Body of pancreas (tissue), 4 donors: Measurements from ENCODE around the gene SETD5. TPM values are rescaled to one million over a fixed set of nuclear protein-coding genes. Genes with fewer than 3 reads are reported as not detected.
A peak's percentile ranks its signal among the peaks of the same experiment; 100 is the strongest.

ENCODE experiments used
- ATAC-seq: fragments of 150-250 bp; one replicate; pipeline ENCODE4 v1.9.1; 2016
- DNase-seq, 4 donors: peaks; one replicate each; pipeline ENCODE4 v3.0.0-alpha.2; 2019
- H3K27ac ChIP-seq, 4 donors: fragments of 200-600 bp; sonication (generic); 1 replicate in 3 of 4; 2 replicates in 1 of 4; pipeline versions ENCODE4 v1.5.1 to v1.6.1; 2016 to 2019; ENCODE audit warnings: mild to moderate bottlenecking in 1 of 4, mixed read lengths in 1 of 4, moderate library complexity in 1 of 4
- H3K27me3 ChIP-seq, 2 donors: fragments of 200-600 bp; sonication (generic); one replicate each; pipeline ENCODE4 v1.6.0; 2016; ENCODE audit warnings: mild to moderate bottlenecking in 1 of 2
- H3K36me3 ChIP-seq, 2 donors: fragments of 200-600 bp; sonication (generic); replicated peaks in 1 of 2; 2 replicates each; pipeline ENCODE4 v1.5.1; 2016; ENCODE audit warnings: low read depth in 2 of 2; ENCODE audit not compliant: insufficient read depth in 1 of 2
- H3K4me1 ChIP-seq: fragments of 200-600 bp; sonication (generic); one replicate; pipeline ENCODE4 v1.6.0; 2016
- H3K4me3 ChIP-seq, 2 donors: fragments of 200-600 bp; sonication (generic); 1 replicate in 1 of 2; 2 replicates in 1 of 2; pipeline ENCODE4 v1.5.1; 2016 to 2019
- H3K9me3 ChIP-seq, 3 donors: fragments of 200-600 bp; sonication (generic); 1 replicate in 2 of 3; 2 replicates in 1 of 3; pipeline ENCODE4 v1.5.1; 2016
- POLR2A ChIP-seq, 3 donors: fragments of 450-650 bp; IDR thresholded peaks; one replicate each; pipeline ENCODE4 v1.6.1; 2016; ENCODE audit warnings: antibody characterized with exemption in 3 of 3, mild to moderate bottlenecking in 2 of 3
- WGBS, 2 donors: methylation state at CpG; one replicate each; pipeline ENCODE4 v1.1.5; 2017; 5-methylcytosine and 5-hydroxymethylcytosine counted together
- intact Hi-C: fragments of 100-400 bp; cut with DNase I; formaldehyde crosslinking; loops from one replicate; pipeline ENCODE4 v1.15.1; 2023
- total RNA-seq, 2 donors: library from RNA; depleted of rRNA; stranded (reverse); fragments of >200 nt; gene quantifications; one replicate each; pipeline ENCODE4 v1.1.0, GENCODE V29; 2016
- TF ChIP-seq, protein P1 (sequence below), 7 experiments: fragments of 450-650 bp in 4 of 7; fragments of 200-600 bp in 3 of 7; sonication (generic) in 3 of 7; IDR thresholded peaks; one replicate each; pipeline ENCODE4 v1.5.1; 2016 to 2019; ENCODE audit warnings: antibody characterized with exemption in 7 of 7

Gene SETD5
- total RNA-seq, 2 donors from 2014 or later: 64.3 to 102 TPM

DNA sequence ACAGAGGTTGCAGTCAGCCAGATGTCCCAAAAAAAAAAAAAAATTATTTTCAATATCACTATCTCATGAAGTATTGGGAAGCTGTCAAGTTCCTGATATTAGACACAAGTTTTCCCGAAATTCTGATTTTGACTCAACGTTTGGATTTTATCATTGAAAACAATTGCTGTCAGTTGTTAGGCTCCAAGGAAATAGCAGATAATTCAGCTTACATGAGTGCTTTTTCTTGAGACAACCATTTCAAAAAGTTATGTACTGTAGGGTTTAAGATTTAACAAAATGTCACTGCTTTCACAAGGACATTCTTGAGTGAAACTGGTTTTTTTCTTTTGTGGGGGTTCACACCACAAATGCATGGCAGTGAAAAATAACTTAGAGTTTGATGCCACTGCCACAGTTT is 9.3 kb upstream of the SETD5 start:
- ATAC-seq (no peak), DNase-seq (no peak)
- WGBS, 2 donors: 46 to 53% methylated on average over 2 of the region's 2 CpGs
- TF ChIP-seq POLR2A (IDR thresholded peaks at IDR 0.05): no peak
- H3K36me3 ChIP-seq: peaks cover 0 to 26% of the 10 kb centered on the region in 2 donors
- intact Hi-C loops: no loop called here
- H3K27ac ChIP-seq: no peak overlapping the region
- peaks cover 29% of the 10 kb centered on the region for H3K4me1 ChIP-seq
- H3K4me3 ChIP-seq: no peak overlapping the region
- no peaks in the 10 kb centered on the region for H3K9me3 ChIP-seq
- H3K27me3 ChIP-seq: no peaks in the 10 kb centered on the region

DNA sequence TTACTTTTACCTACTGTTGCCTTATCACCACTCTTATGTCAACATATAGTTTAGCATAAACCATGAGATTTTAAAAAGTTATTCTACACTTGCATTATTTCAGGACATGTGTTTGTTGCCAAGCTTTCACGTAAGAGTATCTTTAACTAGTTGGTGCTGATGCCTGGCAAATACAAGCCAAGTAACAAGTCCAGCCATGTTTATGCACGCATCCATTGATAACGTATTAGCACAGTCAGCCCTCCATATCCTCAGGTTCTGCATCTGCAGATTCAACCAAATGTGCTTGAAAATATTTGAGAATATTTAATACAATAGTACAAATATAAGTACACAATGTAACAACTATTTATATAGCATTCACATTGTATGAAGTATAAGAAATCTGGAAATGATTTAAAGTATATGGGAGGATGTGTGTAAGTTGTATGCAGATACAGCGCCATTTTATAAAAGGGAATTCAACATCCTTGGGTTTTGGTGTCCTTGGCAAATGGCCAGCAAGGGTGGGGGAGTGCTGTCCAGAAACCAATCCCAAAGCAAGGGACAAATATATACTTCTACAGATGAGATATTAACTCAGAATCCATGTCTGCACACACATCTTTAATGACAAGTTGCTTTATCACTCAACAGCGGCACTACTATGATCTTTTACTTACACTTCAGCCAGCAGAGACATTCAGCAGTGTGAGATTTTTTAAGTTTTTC is 8.7 kb upstream of the SETD5 start:
- no peak for DNase-seq
- peaks cover 0 to 26% of the 10 kb centered on the region in 2 donors for H3K36me3 ChIP-seq
- WGBS, 2 donors: 80 to 82% methylated on average over 5 of the region's 5 CpGs
- H3K9me3 ChIP-seq: no peaks in the 10 kb centered on the region
- ATAC-seq: no peak
- H3K4me3 ChIP-seq: no peak overlapping the region
- TF ChIP-seq, protein P1, sequence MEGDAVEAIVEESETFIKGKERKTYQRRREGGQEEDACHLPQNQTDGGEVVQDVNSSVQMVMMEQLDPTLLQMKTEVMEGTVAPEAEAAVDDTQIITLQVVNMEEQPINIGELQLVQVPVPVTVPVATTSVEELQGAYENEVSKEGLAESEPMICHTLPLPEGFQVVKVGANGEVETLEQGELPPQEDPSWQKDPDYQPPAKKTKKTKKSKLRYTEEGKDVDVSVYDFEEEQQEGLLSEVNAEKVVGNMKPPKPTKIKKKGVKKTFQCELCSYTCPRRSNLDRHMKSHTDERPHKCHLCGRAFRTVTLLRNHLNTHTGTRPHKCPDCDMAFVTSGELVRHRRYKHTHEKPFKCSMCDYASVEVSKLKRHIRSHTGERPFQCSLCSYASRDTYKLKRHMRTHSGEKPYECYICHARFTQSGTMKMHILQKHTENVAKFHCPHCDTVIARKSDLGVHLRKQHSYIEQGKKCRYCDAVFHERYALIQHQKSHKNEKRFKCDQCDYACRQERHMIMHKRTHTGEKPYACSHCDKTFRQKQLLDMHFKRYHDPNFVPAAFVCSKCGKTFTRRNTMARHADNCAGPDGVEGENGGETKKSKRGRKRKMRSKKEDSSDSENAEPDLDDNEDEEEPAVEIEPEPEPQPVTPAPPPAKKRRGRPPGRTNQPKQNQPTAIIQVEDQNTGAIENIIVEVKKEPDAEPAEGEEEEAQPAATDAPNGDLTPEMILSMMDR (IDR thresholded peaks at IDR 0.05): no peak
- TF ChIP-seq POLR2A (IDR thresholded peaks at IDR 0.05): no peak
- intact Hi-C loops: no loop called here
- peaks cover 35% of the 10 kb centered on the region for H3K4me1 ChIP-seq
- no peaks in the 10 kb centered on the region for H3K27me3 ChIP-seq
- H3K27ac ChIP-seq: no peak overlapping the region

DNA sequence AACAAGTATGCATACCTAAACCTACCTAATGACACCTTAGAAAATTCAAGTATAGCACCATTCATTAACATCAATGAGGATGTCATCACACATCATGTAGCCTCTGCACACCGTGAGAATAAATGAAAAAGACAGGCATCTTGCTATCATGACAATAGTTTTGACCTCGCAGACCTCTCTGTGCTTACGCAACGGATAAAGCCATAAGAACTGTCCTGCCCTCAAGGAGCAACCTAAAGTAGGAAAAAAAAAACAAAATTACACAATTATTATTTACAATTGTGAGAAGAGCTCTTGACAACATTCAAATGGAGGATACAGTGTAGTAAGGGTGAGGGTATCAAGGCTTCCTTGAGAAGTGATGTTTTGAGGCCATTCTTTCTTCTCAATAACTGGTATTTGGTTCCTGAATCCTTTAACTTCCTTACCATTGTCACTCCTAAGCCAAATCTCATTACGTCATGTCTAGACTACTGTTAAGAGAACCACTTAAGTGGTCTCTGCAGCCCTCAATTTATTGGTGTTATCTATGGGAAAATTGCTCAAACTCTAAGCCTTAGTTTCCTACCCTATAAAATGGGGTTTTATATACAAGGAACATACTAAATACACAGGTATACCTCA is 7.0 kb upstream of the SETD5 start:
- 87 to 88% methylated on average over 5 of the region's 5 CpGs for WGBS, 2 donors
- ATAC-seq (no peak), DNase-seq (no peak)
- Histone ChIP-seq H3K4me3 (no peak overlapping the region), H3K27ac (no peak overlapping the region), H3K27me3 (no peaks in the 10 kb centered on the region), H3K36me3 (peaks cover 0 to 22% of the 10 kb centered on the region in 2 donors), H3K9me3 (no peaks in the 10 kb centered on the region), H3K4me1 (peaks cover 51% of the 10 kb centered on the region)
- TF ChIP-seq, protein P1 (IDR thresholded peaks at IDR 0.05): no peak
- TF ChIP-seq POLR2A (IDR thresholded peaks at IDR 0.05): no peak
- intact Hi-C loops: no loop called here

DNA sequence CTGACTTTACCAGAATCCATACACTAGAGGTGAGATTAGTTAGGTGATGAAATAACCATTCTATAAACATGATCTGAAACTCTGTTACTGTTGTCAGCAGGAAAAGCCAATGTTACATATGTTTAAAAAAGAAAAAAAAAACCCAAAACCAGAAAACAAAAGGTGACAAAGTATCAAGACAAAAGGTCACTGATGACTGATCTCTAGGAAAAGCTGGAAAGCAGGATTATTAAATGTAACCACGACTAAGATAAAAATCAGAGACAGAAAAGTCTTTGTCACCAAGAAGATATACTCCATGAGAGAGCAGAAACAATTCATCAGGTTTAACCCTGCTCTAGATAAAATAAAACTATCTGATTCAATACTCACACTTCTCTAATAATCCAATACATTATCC is 5.4 kb upstream of the SETD5 start:
- Histone ChIP-seq H3K4me3 (no peak overlapping the region), H3K4me1 (peaks cover 58% of the 10 kb centered on the region), H3K27me3 (no peaks in the 10 kb centered on the region), H3K9me3 (no peaks in the 10 kb centered on the region), H3K36me3 (peaks cover 0 to 20% of the 10 kb centered on the region in 2 donors), H3K27ac (no peak overlapping the region)
- WGBS, 2 donors: 0% methylated on average over 1 of the region's 1 CpG
- DNase-seq (no peak), ATAC-seq (no peak)
- TF ChIP-seq, protein P1 (IDR thresholded peaks at IDR 0.05): no peak
- intact Hi-C loops: no loop called here

DNA sequence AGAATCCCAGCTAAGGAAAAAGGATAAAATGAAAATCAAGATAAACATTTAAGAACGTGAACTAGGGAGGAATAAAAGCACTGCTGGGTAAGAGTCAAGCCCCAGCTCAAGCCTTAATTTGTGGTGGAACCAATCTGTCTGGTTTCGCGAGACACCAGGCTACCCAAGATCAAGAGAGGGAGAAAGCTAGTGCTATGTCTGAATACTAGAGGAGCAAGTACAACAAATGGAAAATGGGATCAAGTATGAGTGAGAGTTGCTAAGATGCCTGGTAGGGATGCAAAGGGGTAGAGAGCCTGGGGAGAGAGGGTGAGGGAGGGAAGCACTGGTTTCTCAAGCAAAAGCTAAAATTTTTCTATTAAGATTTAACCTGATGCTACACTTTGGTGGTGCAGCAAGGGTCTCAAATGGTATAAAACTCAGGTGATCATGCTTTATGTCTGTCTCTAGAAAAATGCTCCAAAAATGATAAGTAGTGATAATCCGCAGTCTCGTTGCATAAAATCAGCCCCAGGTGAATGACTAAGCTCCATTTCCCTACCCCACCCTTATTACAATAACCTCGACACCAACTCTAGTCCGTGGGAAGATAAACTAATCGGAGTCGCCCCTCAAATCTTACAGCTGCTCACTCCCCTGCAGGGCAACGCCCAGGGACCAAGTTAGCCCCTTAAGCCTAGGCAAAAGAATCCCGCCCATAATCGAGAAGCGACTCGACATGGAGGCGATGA is 1.7 kb upstream of the SETD5 start:
- intact Hi-C loops: no loop called here
- Histone ChIP-seq H3K36me3 (peaks cover 0 to 3% of the 10 kb centered on the region in 2 donors), H3K4me3 (peak overlapping the region; percentile 37 to 75), H3K9me3 (no peaks in the 10 kb centered on the region), H3K4me1 (peaks cover 65% of the 10 kb centered on the region), H3K27me3 (no peaks in the 10 kb centered on the region), H3K27ac (peak overlapping the region; percentile 96 to 99 (median 99))
- no peak for DNase-seq
- TF ChIP-seq, protein P1 (IDR thresholded peaks at IDR 0.05): no peak
- TF ChIP-seq POLR2A (IDR thresholded peaks at IDR 0.05): no peak
- ATAC-seq: no peak
- 4 to 6% methylated on average over 12 to 15 of the region's 15 CpGs for WGBS, 2 donors
